GF-D8 (cell line): Measurements from ENCODE around the gene TEX2.
A peak's percentile ranks its signal among the peaks of the same experiment; 100 is the strongest.

Experiments used
- DNase-seq: peaks from one replicate; lab custom pipeline; 2025; lab: John Stamatoyannopoulos, UW

The TEX2 gene

GRCh38 chr17:64263000-64263766 is at the start of gene TEX2:
TEX2 (minus strand) TSS chr17:64263260; CDS start chr17:64214217, 49,043 bp downstream.
- peak; percentile 64 for DNase-seq

DNA sequence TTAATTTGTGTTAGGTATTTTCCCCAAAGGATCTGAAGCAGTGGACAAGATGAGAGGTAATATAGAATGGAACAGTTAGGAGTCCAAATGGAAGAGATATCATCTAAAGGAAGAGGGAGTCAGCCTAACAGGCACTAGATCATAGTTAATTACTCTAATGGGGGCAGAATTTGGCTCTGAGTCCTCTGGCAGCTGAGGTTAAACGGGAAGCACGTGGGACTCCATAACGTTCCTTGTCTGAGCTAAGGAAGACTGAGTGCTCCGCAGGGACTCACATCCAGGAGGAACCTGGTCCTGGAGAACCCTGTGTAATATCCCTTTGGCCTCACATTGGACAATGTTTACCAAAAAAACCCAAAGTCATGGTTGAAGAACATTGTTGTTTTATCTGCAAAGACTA is 46.6 kb upstream of the TEX2 start:
- DNase-seq, result no peak

GRCh38 chr17:64309021-64309420 is 46.0 kb upstream of the TEX2 start:
- no peak for DNase-seq

DNA sequence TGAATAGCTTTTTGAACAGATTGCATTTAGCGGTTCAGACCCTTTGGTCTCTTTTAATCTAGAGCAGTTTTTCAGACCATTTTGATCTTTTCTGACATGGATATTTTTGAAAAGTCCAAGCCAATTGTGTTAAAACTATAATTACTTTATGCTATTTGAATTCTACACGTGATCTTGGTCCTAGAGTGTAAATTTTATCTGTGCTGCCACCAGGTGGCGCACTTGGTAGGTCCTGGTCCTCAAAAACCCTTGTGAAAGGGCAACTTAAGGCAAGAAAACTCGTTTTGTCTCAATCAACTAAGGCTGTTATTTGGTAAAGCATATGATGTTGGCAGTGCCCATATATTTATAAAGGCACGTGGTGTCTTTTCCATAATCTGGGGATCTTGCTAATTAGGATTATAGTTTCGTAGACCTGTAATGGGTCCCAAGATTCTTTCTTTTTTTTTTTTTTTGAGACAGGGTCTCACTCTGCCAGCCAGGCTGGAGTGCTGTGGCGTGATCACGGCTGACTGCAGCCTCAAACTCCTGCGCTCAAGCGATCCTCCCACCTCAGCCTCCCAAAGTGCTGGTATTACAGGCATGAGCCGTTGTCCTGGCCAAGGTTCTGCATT is 43.9 kb upstream of the TEX2 start:
- peak; percentile 9 for DNase-seq

DNA sequence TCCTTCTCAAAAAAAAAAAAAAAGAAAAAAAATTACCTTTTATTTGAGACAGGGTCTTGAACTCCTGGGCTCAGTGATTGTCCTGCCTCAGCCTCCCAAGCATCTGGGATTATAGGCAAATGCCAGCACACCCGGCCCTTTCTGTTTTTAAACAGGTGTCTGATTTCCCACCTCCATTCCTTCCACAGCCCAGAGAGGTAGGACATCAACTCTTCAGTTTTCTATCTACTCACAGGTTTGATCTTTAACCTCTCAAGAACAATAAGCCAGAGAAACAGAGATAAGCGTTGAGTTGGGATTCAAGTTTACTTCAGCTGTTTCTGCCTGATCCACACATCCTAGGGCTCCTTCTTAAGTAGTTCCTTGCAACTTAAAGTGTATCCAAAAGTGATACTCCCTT is 41.5 kb upstream of the TEX2 start:
- no peak for DNase-seq

- DNase-seq, result no peak
These were observed 37.6 kb upstream of the TEX2 start for GRCh38 chr17:64300699-64300965.

GRCh38 chr17:64297467-64298088 is 34.5 kb upstream of the TEX2 start:
- DNase-seq, result no peak

DNA sequence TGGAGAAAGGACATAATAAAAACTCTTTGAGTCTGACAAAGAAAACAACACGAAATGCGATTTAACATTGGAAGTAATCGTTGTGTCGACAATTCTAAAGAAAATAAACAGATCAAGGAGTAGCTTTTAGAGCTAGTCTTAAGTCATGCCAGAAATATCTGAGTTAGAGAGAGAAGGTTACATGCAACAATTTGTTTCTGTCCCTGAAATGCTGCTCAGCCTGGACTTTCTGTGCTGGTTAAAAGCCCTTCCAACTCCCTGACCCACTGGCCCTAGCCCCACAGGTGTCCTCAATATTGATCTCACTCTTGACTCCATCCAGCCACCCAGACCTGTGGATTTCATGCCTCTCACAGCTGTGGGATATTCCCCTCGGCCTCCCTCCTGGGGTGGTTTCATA is 33.2 kb upstream of the TEX2 start:
- DNase-seq, result no peak

- DNase-seq, result no peak
These were observed 32.1 kb upstream of the TEX2 start for GRCh38 chr17:64295146-64295545.

DNA sequence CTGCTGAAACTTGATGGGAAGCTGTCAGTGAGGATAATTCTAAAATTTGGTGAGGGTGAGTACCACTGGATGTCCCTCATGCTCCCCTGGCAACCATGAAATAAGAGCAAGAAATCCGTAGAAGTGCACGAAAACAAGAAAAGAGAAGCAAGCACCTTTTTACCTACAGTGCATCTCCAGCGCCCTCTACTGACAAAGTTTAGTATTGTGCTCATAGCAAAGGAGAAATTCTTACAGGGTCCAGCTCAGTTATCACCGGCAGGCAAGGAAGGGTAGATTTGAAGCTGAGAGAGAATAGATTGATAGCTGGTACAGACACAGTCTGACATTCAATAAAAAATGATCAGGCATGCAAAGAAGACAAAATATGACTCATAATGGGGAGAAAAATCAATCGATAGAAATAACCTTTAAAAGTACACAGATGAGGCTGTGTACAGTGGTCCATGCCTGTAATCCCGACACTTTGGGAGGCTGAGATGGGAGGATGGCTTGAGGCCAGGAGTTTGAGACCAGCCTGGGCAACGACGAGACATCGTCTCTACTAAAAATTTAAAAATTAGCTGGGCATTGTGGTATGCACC is 28.3 kb upstream of the TEX2 start:
- DNase-seq, result no peak

- no peak for DNase-seq
These were observed 26.7 kb upstream of the TEX2 start for GRCh38 chr17:64289741-64290141.

DNA sequence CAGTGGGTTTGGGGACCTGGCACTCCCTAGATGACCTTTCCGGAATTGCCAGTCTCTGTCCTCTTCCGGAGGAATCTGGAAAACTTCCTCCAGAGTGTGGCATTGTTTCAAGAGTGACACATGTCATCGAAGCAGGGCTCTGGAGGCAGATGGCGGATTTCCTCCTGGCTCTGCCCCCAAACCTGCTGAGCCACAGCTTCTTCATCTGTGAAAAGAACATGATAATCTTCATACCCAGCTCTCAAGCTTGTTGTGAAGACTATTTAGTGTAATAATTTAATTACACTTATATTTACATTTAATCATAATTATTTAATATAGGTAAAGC is 19.7 kb upstream of the TEX2 start:
- DNase-seq, result no peak

- peak; percentile 13 for DNase-seq
These were observed 19.1 kb upstream of the TEX2 start for GRCh38 chr17:64281962-64282752.

GRCh38 chr17:64278614-64279013 is 15.6 kb upstream of the TEX2 start:
- no peak for DNase-seq

- DNase-seq, result no peak
These were observed 14.9 kb upstream of the TEX2 start for GRCh38 chr17:64277831-64278562.

GRCh38 chr17:64276961-64277505 is 14.0 kb upstream of the TEX2 start:
- DNase-seq, result no peak

- no peak for DNase-seq
These were observed 12.0 kb upstream of the TEX2 start for GRCh38 chr17:64275016-64275415.

DNA sequence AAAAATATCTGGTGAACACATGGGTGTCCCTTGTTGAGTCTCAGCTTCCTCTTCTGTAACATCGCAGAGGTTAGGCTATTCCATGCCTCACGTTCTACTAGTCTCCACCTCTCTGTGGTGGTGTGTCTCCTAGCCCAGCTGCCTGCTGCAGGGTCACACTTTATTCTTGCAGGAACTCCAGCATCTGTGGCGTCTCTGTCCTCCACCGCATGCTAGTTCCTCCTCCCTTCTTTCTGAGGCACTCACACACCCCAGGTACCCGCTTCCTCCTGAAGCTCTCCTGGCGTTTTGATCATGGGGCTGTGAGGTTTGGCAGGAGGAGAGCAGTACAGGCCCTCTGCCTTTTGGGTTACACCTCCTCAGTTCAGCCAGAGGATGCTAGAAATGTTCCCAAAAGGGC is 9.9 kb upstream of the TEX2 start:
- no peak for DNase-seq

DNA sequence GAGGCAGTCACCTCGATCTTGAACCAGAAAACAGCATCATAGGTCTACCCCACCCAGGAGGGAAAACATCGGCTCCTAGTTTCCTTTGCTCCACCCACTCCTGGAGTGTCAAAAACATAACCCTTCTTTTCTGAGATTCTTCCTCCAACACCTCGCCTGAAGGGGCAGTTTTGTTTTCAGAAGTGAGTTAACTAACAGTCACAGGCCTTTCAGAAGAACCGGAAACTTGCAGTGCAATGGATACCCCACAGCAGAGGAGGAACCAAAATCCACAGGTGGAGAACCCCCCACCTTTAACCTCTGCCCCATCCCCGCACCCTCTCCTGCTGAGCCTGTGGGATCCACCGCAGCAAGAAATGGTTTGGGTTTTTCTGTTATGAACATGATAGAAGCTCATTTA is 7.8 kb upstream of the TEX2 start:
- DNase-seq, result no peak

DNA sequence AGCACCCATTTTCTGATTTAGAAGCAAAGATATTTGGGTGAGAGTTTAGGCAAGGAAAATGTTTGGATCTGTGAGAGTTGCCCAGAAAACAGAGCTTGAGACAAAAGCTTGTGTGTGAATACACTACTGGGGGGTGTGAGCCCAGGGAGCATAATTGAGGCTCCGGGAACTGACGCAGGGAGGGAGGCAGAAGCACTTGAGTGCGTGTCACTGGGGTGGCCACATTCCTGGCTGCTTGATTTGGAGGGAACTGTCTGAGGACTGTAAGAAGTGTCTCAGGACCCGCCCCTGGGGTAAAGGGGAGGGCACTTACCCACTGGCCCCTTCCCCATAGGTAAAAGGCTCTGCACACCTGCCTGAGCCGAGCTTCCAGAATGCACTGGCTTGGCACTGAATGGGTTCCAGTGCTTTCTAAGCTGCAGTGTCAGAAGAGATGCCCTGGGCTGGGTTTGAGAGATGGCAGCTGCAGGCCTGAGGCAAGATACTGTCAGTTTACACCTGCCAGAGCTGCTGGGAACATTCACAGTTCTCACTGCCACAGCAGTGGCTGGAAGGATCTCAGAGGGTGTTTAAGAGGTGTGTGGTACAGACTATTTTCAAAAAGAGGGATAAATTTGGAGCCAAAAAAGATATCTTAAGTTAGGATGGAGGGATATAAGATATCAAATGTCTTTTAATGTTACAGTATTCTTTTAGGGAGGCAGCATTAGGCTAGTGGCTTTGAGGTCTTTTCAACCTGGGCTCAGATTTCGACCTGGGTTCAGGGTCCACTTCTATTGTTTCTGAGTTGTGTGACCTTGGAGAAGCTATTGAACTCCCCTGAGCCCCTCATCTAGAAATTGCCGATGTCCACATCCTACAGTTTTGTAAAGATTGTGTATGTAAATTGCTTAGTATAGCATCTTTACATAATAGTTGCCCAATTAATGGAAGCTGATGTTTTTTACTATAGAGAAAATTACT is 6.9 kb upstream of the TEX2 start:
- DNase-seq, result no peak
